GM21723 (cell line): Measurements from ENCODE around the gene SSC5D.

Experiments used
- ATAC-seq: cut with Tn5 transposase; IDR thresholded peaks from one replicate; pipeline ENCODE4 v1.9.1; 2021; ENCODE audit warnings: mild to moderate bottlenecking, moderate library complexity; ENCODE audit not compliant: unreplicated experiment

The SSC5D gene

DNA sequence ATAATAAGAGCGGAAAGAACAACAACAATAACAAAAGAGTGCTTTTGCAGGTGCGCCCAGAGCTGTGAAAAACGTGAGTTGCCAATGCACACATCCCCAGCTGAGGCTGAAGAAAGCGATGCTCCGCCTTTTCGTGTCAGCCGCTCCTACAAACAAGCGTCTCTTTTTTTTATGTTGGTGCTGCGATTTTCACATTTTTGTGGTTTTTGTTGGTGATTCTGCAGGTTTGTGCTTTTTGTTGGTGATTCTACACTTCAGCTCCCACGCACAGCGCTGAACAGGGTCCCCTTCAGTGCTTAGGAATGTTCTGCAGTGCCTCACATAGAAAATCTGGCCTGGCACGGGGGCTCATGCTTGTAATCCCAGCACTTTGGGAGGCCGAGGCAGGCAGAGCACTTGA is 64.4 kb downstream of the SSC5D start:
- ATAC-seq = no peak

DNA sequence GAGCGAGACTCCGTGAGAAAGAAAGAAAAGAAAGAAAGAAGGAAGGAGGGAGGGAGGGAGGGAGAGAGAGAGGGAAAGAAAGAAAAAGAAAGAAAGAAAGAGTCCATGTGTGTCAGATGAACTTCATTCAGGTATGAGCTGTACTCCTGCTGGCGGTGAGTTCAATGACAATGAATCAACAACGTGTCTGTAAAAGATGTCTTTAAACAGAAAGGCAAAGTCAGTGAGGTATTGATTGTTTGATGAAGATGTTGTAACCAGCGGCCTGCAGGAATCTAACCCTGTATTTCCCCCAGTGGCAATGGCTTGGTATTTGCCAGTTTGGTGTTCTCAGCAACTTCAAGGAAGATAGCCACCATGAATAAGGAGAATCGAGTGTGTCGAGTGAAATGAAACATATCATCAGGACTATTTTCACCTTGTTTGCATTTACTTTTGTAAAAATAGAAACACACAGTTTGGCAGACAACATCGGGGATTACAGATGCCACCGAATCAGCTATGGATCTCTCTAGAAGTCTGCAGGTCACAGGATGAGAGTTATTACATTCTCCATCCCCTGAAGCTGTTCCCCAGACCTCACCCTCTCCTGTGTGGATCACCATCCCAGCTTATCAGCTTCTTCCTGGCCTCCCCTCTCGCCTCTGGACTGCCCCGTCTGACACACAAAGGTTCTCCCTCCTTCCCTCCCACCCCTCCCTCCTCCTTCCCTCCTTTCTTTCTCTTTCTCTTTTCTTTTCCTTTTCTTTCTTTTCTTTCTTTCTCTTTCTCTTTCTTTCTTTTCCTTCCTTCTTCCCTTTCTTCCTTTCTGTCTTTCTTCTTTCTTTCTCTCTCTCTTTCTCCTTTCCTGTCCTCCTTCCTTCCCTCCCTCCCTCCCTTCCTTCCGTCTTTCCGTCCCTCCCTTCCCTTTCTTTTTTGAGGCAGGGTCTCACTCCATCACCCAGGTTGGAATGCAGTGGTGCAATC is 65.3 kb downstream of the SSC5D start:
- no peak for ATAC-seq

DNA sequence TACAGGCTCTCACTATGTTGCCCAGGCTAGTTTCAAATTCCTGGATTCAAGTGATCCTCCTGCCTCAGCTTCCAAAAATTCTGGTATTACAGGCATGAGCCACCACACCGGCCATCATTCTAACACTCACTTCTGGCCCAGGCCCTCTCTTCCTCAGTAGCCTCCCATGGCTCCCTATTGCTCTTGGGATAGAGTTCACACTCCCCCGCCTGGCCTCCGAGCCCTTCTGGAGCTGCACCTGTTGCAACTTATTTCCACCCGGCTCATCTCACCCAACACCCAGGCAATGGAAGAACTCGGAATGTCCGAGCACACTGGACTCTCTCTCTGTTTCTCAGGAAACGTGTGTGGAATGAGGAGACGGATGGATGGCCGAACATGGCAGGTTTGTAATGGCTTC is 66.1 kb downstream of the SSC5D start:
- no peak for ATAC-seq

DNA sequence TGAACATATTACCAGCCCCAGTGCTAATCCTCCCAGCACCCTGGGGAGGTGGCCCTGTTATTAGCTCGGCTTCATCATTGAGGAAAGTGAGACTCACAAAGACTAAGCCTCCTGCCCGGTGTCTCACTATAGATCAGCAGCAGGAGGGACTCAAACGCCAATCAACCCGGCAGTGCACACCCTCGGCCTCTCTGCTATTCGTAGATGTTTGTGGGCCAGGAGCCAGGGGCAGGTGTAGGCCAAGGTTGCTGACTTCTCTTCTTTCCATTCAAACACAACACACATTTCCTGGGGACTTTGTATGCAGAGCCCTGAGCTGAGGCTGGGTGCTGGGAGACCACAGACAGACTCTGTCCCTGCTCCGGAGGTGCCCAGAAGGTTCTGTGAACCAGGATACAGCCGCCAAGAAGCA is 66.5 kb downstream of the SSC5D start:
- no peak for ATAC-seq

DNA sequence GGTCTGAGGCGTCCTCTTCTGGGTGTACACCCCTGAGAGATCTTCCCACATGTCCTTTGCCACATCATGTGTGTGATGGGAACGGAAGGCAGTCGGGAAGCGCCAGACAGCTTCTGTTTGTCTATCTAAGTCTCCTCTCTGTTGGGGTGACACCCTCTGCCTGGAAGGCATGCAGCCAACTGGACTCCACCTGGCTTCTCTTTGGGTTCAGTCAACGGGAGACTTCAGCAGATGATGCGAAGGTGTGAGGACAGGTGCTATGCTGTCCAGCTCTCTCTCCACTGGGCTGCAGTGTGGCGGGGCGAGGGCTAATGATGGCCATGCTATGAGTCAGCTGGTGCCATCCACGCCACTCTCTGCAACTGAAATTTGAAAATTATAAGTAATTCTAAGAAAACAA is 71.4 kb downstream of the SSC5D start:
- ATAC-seq = no peak

DNA sequence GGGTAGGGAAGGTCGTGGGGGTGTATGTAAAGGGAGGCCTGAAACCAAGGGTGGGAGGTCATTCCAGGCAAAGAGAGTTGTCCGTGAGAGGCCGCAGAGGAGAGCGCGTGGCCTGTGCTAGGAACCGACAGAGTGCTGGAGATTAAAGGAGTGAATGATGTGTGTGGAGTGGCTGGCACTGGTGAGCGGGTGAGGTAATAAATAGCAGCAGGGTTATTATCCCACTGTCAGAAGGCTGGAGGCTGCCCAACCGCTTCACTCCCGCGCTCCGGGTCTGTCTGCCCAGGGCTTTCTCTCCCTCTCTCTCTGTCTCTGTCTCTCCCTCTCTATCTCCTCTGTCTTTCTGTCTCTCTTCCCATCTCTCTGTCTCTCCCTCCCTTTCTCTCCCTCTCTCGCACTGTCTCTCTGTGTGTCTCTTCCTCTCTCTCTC is 75.0 kb downstream of the SSC5D start:
- ATAC-seq = no peak

DNA sequence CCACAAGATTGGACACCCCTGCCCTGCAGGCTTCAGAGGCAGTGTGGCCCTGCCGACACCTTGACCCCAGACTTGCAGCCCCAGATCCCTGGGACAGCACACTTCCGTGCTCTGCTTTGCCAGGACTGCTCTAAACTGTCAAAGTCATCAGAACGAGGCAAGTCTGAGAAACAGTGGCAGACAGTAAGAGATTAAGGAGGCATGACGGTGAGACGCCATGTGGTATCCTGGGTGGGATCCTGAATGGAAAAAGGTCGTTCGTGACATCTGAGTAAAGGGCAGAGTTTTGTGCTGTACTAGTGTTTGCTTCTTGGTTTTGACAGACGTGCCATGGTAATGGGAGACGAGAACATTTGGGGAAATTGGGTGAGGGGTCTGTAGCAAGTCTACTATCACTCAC is 78.6 kb downstream of the SSC5D start:
- ATAC-seq = no peak

DNA sequence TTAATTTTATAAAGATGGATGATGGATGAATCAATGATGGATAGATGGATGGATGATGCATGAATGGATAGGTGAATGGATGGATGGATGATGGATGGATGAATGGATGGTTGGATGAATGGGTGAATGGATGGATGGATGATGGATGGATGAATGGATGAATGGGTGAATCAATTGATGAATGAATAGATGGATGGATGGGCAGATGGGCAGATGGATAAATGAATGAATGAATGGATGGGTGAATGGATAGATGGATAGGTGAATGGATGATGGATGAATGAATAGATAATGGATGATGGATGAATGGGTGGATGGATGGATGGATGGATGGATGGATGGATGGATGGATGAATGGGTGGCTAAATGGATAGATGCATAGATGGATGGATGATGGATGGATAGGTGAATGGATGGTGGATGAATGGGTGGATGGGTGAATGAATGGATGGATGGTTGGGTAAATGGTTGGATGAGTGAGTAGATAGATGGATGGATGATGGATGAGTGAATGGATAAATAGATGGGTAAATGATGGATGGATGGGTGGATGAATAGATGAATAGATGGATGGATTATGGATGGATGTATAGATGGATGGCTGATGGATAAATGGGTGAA is 79.6 kb downstream of the SSC5D start:
- no peak for ATAC-seq
